GM12891 (cell line): ENCODE measurements around the gene RAB1B.

Experiments used
- POLR2A ChIP-seq: IDR thresholded peaks from 2 replicates; pipeline ENCODE4 v1.6.1; 2011; ENCODE audit warnings: low read depth, low read length, control low read depth
- POLR2AphosphoS5 ChIP-seq: IDR thresholded peaks from 2 replicates; pipeline ENCODE4 v1.6.1; 2011; ENCODE audit warnings: low read depth, low read length, control low read depth
- POU2F2 ChIP-seq: IDR thresholded peaks from 2 replicates; pipeline ENCODE4 v1.6.1; 2011; ENCODE audit warnings: low read depth, mild to moderate bottlenecking, control low read depth, low read length, moderate library complexity
- SPI1 ChIP-seq: IDR thresholded peaks from 2 replicates; pipeline ENCODE4 v1.6.1; 2011; ENCODE audit warnings: low read depth, low read length, control low read depth
- TAF1 ChIP-seq: IDR thresholded peaks from 2 replicates; pipeline ENCODE4 v1.6.1; 2011; ENCODE audit warnings: low read depth, low read length, control low read depth

DNA sequence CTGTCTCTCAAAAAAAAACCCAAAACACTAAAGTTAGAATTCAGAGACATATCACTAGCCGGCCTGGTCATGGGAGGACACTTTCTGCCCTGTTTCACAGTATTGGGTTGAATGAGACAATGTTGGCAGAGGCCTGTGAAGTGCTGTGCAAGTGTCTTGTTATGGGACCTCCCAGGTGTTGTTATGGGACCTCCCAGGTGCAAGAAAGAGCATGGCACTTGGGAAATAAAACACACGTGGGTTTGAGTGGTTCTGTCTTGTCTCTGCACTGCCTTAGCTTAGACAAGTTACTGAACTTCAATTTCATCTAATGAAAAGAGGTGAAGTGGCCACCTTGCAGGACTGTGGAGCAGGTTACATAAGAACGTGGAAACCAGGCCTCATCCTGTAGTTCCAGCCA is 28.9 kb upstream of the RAB1B start:
- TF ChIP-seq POLR2AphosphoS5 (no peak), SPI1 (no peak), POLR2A (no peak), POU2F2 (no peak), TAF1 (no peak)
